ENCODE results near the gene PSMA1. TPM values are rescaled to one million over a fixed set of nuclear protein-coding genes. Genes with fewer than 3 reads are reported as not detected.

PSMA1 gene
- polyA plus RNA-seq, 1 experiment: 285 TPM

DNA sequence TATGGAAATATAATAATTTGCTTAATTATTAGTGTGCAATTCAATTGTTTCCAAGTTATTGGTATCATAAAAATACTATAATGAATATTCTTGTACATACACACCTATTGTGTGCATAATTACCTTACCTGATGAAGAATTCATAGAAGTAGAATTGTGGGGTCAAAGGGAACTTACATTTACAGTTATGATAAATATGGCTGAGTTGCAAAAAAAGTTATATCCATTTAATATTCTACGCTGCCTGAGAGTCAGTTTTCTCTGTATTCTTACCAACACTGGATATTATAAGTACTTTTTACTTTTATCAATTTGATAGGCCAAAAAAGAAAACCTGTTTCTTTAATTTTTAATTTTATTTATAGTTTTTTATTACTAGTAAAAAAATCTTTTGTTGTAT, 2.1 kb upstream of the PSMA1 start:
- no peak for DNase-seq (ENCODE audit: low read depth, low spot score)
- Histone ChIP-seq H3K9me3 (ENCODE audit: control insufficient read depth, insufficient read depth, low read length) (no peaks in the 10 kb centered on the region; the same call in 1 of the 2 replicates), H3K27me3 (ENCODE audit: control insufficient read depth, insufficient read depth, low read length) (no peaks in the 10 kb centered on the region), H3K27ac (ENCODE audit: low read depth, low read length) (no peak overlapping the region), H3K4me3 (ENCODE audit: low read depth, low read length) (no peak overlapping the region)
- ChIA-PET POLR2A (no interaction called here), CTCF (interaction anchor here (1.6 kb wide), 1 partner anchor 483 kb away, joined by 4 read pairs; no protein-coding TSS in a partner anchor)
- no peak for TF ChIP-seq CTCF (IDR thresholded peaks at IDR 0.05; ENCODE audit: low read depth, low read length)

DNA sequence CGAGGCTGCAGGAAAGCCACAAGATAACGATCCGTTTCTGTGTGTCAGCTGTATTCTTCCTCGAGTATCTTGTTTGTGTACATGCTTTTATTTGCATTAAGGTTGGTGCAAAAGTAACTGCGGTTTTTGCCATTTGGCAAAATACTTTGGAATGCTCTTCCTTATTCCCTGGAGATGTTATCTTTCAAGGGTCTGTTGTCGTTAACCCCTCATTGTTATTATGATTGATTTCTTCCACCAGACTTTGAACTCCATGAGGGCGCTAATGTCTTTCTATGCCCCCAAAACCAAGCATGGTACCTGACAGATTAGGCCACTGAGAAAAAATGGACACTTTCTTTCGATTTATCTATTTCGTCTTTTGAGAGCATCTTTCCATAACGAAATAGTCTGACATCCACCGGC, 563 bp upstream of the PSMA1 start:
- CTCF ChIA-PET: interaction anchor here (1.0 to 1.1 kb wide), 2 partner anchors 21 to 386 kb away, joined by 3 to 4 read pairs; no protein-coding TSS in a partner anchor
- H3K9me3 ChIP-seq (ENCODE audit: control insufficient read depth, insufficient read depth, low read length): no peaks in the 10 kb centered on the region; the same call in 1 of the 2 replicates
- POLR2A ChIA-PET: interaction anchor here (0.7 kb wide), 1 partner anchor 21 kb away, joined by 3 read pairs; no protein-coding TSS in a partner anchor
- H3K4me3 ChIP-seq (ENCODE audit: low read depth, low read length): peak overlapping the region; percentile 73
- no peaks in the 10 kb centered on the region for H3K27me3 ChIP-seq (ENCODE audit: control insufficient read depth, insufficient read depth, low read length)
- TF ChIP-seq CTCF (IDR thresholded peaks at IDR 0.05; ENCODE audit: low read depth, low read length): no peak
- no peak for DNase-seq (ENCODE audit: low read depth, low spot score)
- peak overlapping the region; percentile 92 for H3K27ac ChIP-seq (ENCODE audit: low read depth, low read length)

DNA sequence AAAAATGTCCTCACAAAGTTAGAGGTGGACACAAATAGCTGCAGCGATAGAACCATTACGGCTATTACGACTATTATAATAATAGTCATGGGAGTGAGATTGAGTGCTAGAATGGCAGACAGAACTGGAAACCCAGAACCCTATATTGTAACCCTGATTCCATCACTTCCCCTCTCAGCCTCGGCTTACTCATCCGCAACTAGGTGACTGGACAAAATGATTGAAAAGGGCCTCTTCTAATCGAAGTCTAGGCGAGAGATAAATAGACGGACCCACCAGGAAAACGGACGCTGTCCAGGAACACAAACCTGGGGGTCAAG, 629 bp downstream of the PSMA1 start:
- Histone ChIP-seq H3K4me3 (ENCODE audit: low read depth, low read length) (peak overlapping the region; percentile 73), H3K27ac (ENCODE audit: low read depth, low read length) (peak overlapping the region; percentile 92), H3K27me3 (ENCODE audit: control insufficient read depth, insufficient read depth, low read length) (no peaks in the 10 kb centered on the region), H3K9me3 (ENCODE audit: control insufficient read depth, insufficient read depth, low read length) (no peaks in the 10 kb centered on the region; the same call in 1 of the 2 replicates)
- CTCF ChIA-PET: interaction anchor here (1.1 to 1.2 kb wide), 2 partner anchors 65 to 388 kb away, joined by 3 to 5 read pairs; no protein-coding TSS in a partner anchor
- POLR2A ChIA-PET: interaction anchor here (0.6 to 0.9 kb wide), 2 partner anchors 98 to 1084 kb away, joined by 3 to 5 read pairs; no protein-coding TSS in a partner anchor
- no peak for DNase-seq (ENCODE audit: low read depth, low spot score)
- no peak for TF ChIP-seq CTCF (IDR thresholded peaks at IDR 0.05; ENCODE audit: low read depth, low read length)

DNA sequence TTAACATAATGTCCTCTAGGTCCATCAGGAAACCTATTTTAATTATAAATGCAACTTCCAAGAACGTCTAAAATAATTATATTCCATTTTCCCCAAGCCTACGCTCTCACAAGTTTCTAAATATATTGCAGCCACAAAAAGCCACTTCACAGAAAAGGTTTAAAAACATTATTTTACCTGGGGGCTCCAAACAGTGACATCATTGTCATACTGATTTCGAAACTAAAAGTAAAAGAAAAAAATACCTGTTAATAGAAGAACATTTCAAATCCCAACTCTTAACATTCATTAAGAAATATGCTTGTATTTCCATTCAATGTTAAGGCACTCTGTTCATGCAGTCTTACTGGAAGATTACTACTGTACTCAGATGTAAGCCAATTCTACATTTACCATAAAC, 1.4 kb downstream of the PSMA1 start:
- CTCF ChIA-PET: no interaction called here
- POLR2A ChIA-PET: no interaction called here
- TF ChIP-seq CTCF (IDR thresholded peaks at IDR 0.05; ENCODE audit: low read depth, low read length): no peak
- no peak for DNase-seq (ENCODE audit: low read depth, low spot score)
- Histone ChIP-seq H3K27me3 (ENCODE audit: control insufficient read depth, insufficient read depth, low read length) (no peaks in the 10 kb centered on the region), H3K9me3 (ENCODE audit: control insufficient read depth, insufficient read depth, low read length) (no peaks in the 10 kb centered on the region; the same call in 1 of the 2 replicates), H3K4me3 (ENCODE audit: low read depth, low read length) (peak overlapping the region; percentile 73), H3K27ac (ENCODE audit: low read depth, low read length) (no peak overlapping the region)

GRCh38 chr11:14513800-14514199, 6.4 kb downstream of the PSMA1 start:
- no peaks in the 10 kb centered on the region for H3K27me3 ChIP-seq (ENCODE audit: control insufficient read depth, insufficient read depth, low read length)
- H3K27ac ChIP-seq (ENCODE audit: low read depth, low read length): no peak overlapping the region
- no peak for DNase-seq (ENCODE audit: low read depth, low spot score)
- H3K4me3 ChIP-seq (ENCODE audit: low read depth, low read length): no peak overlapping the region
- no peak for TF ChIP-seq CTCF (IDR thresholded peaks at IDR 0.05; ENCODE audit: low read depth, low read length)
- H3K9me3 ChIP-seq (ENCODE audit: control insufficient read depth, insufficient read depth, low read length): no peaks in the 10 kb centered on the region
- ChIA-PET POLR2A (no interaction called here), CTCF (no interaction called here)

Data from AG04450 (cell line).